ENCODE data around the gene DBH.
"Not testable (repeated sequence)": the region's sequence is repeated elsewhere in the genome, so short reads cannot be mapped to it uniquely, and the experiment has no call there.

GRCh38 chr9:133675796-133676195, 39.6 kb downstream of the DBH start:
- not testable (repeated sequence) for TF ChIP-seq CTCF, POLR2A (IDR thresholded peaks at IDR 0.05)
